T1000 (cell line): Measurements from ENCODE around the gene COL27A1.
"Not testable (repeated sequence)": the region's sequence is repeated elsewhere in the genome, so short reads cannot be mapped to it uniquely, and the experiment has no call there.

Source experiments
- DNase-seq: peaks from one replicate; lab custom pipeline; 2025; ENCODE audit warnings: mixed read lengths; lab: John Stamatoyannopoulos, UW

COL27A1 gene

DNA sequence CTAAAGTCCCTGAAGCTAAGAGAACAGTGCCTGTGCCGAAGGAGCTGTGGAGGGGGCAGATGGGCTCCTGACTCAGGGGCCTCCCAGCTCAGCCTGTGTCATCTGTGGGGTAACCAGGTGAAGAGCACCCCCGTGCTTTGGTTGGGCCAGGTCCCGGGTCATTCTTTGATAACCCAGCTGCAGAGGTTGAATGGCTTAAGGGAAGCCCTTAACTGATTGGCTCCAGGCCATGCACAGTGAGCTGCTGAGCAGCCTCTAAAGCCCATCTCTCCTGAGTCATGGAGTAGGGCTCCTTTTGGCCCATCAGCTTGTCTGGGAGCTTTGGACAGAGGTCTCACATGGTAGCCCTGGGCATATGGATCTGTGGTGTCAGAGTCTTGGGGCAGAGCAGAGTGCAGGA lies 28.7 kb downstream of the COL27A1 start:
- no peak for DNase-seq

DNA sequence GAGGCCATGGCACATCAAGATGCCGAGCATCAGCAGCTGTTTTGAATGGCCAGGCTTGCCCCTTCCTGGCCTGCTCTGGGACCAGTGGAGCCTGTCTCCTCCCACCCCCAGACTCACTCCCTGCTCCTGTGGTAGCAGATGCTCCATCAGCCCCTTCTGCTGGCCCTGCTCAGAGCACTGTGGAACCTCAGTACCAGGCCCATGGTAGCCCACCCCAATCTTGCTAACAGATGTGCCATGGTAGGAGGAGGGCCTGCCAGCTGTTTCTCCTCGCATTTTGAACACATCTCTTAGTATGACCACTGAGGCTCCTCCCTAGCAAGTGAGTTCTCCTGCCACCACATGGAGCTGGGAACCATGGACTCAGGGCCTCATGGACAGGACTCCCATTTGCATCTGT lies 29.5 kb downstream of the COL27A1 start:
- DNase-seq: no peak

DNA sequence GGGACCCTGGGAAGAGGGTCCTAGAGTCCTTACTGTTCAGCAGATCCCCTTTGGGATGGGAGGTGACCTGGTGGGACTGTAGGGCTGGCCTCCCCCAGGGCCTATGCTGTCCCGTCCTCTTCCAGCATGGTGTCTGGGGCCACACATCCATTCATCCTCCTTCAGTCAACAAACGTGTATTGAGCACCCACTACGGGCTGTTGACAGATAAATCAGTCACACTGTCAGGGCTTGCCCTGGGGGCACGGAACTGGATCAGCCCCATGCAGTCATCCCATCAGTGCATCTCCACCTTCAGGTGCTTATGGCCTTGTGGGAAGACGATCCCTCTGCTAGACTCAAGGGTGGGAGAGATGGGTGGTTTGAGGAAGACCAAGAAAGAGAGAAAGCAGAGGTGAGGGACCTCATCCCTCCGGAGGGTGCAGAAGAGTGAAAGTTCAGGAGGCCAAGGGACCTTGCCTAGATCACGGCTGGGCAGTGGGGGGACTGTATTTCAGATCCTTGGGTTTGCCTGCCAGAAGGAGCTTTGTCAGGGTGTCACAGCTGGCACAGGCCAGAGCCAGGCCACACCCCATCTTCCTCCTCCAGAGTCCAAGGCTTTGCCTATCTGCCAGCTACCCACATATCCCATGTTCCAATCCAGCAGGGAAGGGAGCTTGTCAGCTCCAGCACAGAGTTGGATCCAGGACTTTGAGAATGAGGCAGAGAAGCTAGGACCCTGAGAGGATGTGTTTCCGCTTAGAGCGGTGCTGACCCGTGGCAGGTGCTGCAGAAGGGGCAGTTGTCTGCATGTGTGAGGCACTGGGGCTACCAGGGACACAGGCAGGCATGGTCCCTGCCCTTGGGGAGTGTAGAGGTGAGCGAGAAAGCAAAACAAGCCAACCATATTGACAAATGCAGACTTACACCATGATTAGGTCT lies 30.5 kb downstream of the COL27A1 start:
- DNase-seq: no peak

DNA sequence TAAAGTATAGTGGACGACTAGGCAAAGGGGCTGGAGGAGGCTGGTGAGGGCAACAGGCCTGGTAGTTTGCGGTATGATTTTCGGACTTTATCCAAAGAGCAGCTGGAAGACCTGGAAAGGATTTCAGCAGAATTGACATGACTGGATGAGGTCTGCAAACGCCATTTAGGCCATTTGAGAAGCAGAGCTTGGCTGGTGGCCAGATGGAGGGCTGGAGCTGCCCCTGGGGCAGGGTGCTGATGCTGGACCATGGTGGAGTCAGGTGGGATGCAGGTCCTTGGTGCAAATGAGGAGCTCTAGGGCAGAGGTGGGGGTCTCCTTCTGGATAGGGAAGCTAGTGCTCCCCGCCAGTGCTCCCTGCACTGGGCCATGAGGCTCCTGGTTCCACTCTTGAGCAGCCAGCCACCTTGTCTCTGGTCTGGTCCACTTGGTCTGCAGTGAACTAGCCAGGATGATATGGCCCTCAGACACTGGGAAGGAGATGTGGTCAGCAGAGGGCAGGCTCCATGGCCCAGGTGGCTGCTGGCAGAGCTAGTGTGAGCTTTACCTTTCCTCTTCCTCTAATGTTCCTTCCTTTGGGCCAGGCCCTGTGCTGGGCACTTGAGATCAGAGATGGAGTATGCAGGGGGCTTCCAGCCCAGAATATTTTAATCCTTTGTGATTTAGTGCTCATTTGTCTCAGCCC lies 31.4 kb downstream of the COL27A1 start:
- no peak for DNase-seq

DNA sequence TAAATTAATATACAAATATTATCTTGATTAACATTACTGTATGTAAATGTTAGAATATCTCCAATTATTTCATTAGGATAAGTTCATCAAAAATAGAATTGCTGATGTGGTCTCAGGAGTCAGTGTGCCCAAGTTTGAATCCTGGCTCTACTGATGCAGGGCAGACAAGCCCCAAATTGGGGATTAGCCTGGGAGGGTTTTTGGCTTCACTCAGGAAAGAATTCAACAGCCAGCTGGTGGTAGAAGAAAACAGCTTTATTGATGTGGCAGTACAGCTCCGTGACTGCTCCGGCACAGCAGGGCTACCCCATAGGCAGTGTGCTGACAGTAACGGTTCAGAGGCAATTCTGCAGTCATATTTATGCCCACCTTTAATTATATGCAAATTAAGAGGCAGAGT lies 32.5 kb downstream of the COL27A1 start:
- no peak for DNase-seq

DNA sequence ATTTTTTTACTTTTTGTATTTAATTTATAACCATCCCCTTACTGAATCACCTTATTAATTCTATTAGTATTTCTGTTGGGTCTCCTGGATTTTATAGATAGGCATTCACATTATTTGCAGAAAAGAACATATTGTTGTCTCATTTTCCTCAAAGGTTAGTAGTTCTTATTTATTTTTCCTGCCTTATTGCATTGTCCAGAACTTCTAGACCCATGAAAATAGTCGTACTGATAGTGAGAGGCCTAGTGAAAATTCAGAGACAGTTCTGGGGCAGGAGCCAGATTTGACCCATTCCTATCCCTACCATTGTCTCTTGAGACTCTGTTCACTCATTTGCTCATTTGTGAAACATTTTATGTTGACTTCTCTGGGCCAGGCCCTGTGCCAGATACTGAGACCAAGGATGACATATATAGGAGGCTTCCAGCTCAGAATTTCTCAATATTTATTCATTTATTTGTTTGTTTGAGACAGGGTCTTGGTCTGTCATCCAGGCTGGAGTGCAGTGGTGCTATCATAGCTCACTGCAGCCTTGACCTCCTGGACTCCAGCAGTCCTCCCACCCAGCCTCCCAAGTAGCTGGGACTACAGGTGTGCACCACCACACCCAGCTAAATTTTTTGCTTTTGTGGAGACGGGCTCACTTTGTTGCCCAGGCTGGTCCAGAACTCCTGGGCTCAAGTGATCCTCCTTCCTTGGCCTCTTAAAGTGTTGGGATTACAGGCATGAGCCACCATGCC lies 34.7 kb downstream of the COL27A1 start:
- DNase-seq: no peak

DNA sequence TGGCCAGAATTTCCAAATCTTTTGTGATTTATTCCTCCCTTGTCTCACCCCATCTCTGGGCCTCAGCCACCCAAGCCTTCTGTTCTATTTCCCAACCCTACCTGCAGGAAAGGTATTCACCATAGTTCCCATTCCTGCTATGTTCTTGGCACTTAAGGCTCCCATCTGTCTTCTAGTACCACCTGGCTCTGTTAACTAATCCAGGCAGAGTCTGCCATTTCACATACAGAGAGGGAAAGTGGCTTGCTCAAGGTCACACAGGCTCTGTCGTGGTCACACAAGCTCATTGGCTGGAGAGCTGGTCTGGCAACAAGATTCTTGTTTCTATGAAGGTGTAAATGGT lies 35.2 kb downstream of the COL27A1 start:
- no peak for DNase-seq

DNA sequence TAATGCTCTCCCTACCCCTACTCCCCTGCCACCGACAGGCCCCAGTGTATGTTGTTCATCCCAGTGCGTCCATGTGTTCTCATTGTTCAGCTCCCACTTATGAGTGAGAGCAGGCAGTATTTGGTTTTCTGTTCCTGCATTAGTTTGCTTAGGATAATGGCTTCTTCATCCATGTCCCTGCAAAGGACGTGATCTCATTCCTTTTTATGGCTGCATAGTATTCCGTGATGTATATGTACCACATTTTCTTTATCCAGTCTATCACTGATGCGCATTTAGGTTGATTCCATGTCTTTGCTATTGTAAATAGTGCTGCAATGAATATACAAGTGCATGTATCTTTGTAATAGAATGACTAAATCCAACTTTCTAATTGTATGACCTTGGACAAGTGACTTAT lies 36.1 kb downstream of the COL27A1 start:
- DNase-seq: not testable (repeated sequence)

DNA sequence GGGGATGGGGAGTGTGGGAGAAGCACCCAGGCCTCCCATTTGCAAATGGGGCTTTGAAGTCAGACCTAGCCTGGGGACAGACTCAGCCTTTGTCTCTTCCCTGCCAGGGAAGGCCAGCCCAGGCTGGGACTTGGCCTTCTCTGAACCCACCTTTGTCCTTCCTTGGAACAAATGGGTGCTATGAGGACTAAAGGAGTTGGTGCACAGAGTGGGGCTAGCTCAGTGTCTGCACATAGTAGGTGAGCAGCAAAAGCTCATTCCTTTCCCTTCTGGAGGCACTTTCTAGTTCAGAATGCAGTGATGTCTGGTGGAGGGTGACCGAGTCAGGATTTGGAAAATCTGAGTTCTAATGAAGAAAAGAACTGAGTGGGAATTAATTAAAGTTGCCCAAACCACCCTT lies 37.2 kb downstream of the COL27A1 start:
- no peak for DNase-seq

DNA sequence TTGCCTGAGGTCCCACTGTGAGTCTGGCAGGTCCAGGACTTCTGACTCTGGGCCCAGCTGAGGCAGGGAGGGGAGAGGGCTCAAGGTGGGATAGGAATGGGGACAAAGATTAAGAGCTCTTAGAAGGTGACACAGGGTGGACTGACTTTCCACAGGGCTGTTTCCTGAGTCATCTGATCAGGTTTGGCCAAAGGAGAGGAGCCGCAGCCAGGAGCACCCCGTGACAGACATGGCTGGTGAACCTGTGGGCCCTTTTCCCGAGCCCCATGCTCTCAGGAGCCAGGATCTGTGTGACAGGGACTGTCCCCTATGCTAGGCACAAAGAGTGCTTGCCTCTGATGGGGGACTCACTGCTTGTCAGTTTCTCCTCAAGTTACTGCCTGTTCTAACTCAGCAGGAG lies 37.8 kb downstream of the COL27A1 start:
- DNase-seq: no peak

DNA sequence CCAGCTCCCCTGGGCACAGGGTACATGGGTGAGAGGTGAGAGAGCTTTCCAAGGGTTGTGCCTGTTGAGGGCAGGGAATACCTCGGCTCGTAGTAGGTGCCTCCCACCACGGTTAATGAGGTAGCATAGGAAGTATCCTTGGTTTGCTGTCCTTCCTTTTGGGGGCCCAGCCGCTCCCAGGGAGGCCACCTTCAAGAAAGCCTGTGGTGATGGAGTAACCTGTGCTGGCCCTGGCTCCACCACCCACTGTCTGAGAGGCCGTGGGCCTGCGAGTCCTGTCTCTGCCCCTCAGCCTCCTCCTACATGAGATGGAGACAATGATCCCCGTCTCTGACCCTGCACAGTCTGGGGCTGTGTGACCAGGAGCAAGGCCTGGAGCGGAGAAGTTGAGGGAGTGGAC lies 40.8 kb downstream of the COL27A1 start:
- DNase-seq: no peak

DNA sequence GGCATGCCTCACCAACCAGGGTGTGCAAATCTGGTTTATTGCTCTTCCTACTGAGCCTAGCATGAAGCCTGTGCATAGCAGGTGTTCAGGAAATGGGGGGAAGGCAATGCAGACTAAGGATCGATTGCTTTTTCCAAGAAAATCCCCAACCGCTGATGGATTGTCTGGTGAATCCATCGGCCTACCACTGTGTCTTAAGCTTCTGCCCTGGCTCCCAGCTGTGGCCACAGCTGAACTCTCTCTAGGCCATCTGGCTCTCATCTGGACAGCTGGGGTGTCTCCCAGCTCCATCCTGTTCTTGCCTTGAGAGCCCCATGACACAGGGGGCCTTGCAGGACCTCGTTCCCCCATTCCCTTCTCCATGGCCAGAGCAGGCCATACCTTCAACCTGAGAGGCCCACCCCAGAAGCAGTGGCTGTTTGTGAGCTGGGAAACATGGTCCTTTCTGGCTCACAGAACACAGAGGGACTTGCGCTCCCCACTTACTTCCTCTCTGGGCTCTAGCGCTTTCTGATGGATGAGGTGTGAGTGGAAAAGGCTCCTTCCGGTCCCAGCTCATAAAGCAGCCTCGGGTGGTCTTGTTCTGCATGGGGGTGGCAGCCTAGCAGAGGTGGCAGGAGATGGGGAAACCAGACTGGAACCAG lies 41.8 kb downstream of the COL27A1 start:
- DNase-seq: no peak

DNA sequence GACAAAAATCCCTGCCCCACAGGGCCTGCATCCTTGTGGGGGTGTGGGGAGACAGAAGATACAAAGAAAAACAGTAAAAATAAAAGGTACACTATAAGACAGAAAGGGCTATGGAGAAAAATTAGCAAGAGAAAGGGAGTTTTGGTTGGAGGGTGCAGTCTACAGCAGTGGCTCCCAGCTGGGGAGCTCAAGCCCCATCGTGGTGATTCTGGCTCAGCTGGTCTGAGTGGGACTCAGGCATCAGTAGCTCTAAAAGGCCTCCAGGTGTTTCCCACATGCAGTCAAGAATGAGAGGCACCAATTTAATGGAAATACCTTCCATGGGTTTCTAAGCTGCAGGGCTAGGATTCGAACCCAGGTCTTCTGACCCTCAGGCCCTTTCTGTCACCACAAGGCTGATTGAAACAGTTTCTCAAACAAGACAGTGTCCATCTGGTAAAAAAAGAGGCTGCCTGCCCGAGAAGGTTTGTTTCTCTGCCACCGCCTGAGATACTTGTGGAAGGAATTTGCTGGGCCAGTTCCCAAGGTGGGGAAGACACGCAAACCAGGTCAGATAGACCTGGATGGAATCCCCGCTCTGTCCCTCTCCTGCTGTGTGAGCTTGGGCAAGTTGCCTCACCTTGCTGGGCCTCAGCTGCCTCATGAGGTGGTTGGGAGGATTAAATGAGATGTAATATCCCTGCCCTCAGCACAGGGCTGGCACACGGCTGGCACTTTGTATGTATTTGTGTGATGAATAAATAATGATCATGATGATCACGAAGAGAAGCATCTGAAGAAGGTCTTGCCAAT lies 43.1 kb downstream of the COL27A1 start:
- DNase-seq: no peak

DNA sequence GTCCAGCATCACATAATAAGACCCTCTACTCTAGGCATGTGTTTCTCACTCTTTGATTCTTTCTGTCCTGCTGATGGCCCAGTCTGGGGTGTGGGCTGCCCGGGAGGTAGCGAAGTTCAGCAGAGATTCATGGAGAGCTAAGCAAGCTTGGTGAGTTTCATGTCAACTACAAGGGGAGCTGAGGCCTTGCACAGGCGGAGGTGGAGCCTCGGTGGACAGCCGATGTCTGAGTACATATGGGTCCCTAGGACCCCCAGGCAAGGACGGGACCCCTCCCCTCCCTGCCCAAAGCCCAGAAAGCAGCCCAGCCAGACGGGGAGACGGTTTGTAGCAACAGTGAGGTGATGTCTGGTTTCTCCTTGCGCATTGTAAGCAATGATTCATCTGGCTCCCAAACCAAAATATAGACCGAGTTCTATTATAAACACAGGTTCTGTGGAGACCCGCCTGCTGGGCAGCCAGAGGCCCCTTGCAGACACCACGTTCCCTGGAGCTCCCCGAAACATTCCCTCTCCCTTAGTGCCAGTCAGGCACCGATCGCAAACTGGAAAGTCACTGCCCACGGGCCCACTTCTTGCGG lies 45.5 kb downstream of the COL27A1 start:
- DNase-seq: no peak

DNA sequence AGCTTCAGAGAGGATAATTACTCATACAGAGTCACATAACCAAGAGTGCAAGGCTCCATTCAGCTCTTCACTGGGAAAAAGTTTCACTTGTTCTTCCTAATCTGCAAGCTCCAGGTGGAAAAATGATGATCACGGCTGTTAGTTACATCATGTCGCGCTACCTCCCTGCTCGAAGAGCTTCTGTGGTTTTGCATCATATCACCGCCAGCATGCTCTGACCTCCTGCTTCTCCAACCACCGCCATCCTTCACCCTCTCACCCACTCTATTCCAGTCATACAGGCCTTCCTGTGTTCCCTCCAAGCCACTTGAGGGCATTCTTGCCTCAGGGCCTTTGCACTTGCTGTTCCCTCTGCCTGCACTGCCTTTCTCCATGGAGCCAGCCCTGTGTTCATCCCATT lies 47.1 kb downstream of the COL27A1 start:
- no peak for DNase-seq

DNA sequence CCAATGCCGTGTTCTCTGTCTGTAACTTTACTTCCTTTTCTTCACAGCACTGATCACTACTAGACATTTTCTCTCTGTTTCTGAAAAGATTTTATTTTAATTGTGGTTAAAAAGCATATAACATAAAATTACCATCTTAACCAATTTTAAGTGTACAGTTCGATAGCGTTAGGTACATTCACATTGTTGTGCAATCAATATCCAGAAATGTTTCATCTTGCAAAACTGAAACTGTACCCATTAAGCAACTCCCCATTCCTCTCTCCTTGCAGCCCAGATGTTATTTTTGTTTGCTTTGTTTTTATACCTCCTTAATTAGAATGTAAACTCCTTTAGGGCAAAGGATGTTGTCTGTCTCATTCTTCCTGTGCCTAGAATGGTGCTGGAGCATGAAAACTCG lies 47.5 kb downstream of the COL27A1 start:
- DNase-seq: no peak

DNA sequence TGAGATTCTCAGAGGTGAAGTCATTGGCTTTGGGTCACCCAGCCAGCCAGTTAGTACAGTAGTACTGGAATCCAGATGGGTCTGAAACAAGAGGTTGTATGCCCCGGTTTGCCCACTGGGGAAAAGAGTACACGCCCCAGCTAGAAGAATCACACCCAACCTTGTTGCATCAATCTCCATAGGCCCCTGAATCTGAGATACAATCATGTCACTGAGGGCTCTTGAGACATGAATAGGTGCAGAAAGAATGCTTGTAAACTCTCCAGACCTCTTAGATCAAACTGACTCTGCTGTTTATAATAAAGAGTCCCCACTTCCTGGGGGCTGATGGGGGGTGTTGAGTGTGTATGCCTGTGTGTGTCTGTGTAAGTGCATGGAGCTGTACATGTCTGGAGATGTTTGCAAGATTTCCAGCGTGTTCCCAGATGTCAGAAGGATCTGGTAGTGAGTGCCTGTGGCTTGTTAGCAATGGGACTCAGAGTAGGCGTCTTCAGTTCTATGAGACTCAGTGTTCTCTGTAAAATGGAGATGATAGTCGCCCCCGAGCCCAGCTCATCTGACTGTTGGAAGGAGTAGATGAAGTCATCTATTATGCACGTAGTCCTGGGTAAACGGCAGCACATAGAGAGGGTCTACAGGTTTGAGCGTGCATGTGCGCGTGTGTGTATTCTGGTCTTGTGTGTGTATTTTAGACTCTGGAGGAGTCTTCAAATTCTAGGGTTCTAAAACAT lies 48.2 kb downstream of the COL27A1 start:
- no peak for DNase-seq

DNA sequence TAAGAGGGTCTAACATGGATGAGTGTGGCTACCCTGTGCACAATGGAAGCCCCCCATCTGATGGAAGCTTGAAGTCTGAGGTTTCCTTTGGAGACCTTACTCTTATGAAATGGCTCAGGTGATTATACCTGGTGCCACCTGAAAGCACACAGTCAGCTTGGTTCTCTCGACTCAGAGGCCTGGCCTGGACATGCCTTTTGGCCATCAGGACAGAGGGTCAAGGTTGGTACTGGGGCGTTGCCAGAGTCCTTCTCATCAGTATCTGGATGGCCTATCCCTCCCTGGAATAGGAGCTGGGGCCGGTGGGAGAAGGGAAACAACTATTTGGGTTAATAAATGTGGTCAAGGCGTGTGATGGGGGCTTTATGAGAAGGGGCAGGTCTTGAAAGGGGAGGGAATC lies 48.9 kb downstream of the COL27A1 start:
- no peak for DNase-seq

DNA sequence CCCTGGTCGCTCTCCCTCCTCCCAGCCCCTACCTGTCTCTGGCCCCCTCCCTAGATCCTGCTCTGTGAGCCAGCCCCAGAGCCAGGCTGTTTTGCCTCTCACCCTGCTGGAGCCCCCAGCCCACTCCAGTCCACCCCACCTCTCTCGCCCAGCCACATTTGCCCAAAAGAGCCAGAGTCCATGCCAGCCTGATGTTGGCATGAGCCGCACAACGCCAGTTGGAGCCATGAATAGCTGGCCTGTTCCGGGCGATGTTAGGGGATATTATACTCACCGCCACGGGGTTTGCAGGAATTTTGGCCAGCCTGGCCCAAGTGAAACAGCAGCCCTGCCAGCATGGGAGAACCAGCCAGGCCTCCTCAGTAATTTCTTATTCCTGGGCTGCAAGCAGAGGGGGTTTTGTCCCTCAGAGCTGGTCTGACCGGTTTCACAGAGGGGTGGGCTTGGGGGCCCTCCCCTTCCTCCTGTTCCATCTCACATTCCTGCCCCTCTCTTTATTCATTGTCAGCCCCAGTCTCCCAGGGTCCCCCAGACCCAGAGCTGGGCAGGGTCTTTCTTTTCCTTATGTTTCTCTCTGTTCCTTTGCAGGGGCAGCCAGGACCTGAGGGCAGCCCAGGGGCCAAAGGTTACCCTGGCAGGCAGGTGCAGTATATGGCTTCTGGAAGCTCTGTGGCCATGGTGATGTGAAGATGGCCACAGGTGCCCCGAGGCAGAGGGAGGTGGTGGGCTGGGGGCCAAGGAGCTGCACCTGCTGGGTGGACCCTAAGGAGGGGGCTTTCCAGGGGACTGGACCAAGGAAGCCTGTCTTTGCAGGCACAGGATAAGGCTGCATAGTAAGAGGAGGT lies 50.1 kb downstream of the COL27A1 start:
- no peak for DNase-seq
